ENCODE measurements around the gene RIPOR3. TPM values are rescaled to one million over a fixed set of nuclear protein-coding genes. Genes with fewer than 3 reads are reported as not detected.
A peak's percentile ranks its signal among the peaks of the same experiment; 100 is the strongest.

The RIPOR3 gene
- total RNA-seq, 1 experiment from 2014 or later: 0.46 TPM

DNA sequence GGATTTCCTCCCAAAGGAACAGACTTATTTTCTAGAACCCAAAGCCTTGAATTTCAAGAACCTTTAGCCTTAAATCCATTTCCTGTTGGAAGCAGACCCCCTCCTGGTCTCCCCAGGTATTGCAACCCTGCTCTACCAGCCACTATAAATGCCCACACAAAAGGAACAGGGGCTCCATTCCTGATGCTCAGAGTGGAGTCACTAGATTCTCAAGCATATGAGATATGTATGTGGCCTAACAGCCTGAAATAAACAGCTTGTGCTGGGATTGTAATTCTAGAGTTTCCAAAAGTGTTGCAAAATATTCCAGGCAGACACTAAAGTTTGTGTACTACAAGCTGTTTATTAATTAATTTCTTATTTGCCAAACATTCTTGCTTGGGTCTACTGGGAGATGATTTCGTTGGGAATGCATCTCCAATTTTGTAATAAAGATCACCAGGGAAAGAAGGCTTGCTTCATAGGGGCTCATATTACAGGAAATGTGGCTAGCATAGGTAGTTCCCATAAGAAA is 44.8 kb downstream of the RIPOR3 start:
- Histone ChIP-seq H4K91ac (ENCODE audit: insufficient read length, low read depth, low read length) (no peak overlapping the region), H4K8ac (replicated peaks; ENCODE audit: insufficient read length, low read depth, low read length) (no peak overlapping the region), H3K4ac (ENCODE audit: low read depth, low read length) (no peak overlapping the region), H2BK20ac (ENCODE audit: low read depth, low read length, poor library complexity, severe bottlenecking) (no peak overlapping the region), H3K27me3 (ENCODE audit: insufficient read depth, low read length) (no peaks in the 10 kb centered on the region), H3T11ph (ENCODE audit: low read length) (no peak overlapping the region), H2BK5ac (ENCODE audit: insufficient read length, low read length) (no peak overlapping the region), H2BK12ac (ENCODE audit: insufficient read length, low read depth, low read length) (no peak overlapping the region), H3K23me2 (ENCODE audit: insufficient read length, low read depth, low read length, poor library complexity, severe bottlenecking) (no peaks in the 10 kb centered on the region), H3K4me1 (ENCODE audit: insufficient read depth, low read length) (peaks cover 1% of the 10 kb centered on the region; the same call in 1 of the 2 replicates), H3K79me2 (ENCODE audit: insufficient read depth, low read length) (no peaks in the 10 kb centered on the region), H3K79me1 (ENCODE audit: insufficient read depth, low read depth, low read length, poor library complexity, severe bottlenecking) (no peaks in the 10 kb centered on the region), H3K9me3 (ENCODE audit: control insufficient read depth, low read depth, low read length) (no peaks in the 10 kb centered on the region), H2AFZ (ENCODE audit: low read length) (no peak overlapping the region), H4K20me1 (ENCODE audit: control insufficient read depth, insufficient read depth, insufficient read length) (no peaks in the 10 kb centered on the region), H2BK15ac (ENCODE audit: low read depth, low read length) (no peak overlapping the region), H2AK5ac (ENCODE audit: insufficient read length, low read length) (no peak overlapping the region), H3K27ac (ENCODE audit: insufficient read length, low read depth, low read length) (no peak overlapping the region), H3K14ac (ENCODE audit: insufficient read depth, low read length) (no peak overlapping the region), H3K56ac (ENCODE audit: insufficient read length, low read depth, low read length) (no peak overlapping the region), H3K23ac (ENCODE audit: insufficient read length, low read depth, low read length) (no peak overlapping the region), H2BK120ac (ENCODE audit: low read depth, low read length, poor library complexity, severe bottlenecking) (no peak overlapping the region), H3K9ac (ENCODE audit: extremely low read depth, insufficient read length, low read length) (no peak overlapping the region), H3K18ac (ENCODE audit: insufficient read length, low read depth, low read length) (no peak overlapping the region), H4K5ac (ENCODE audit: insufficient read length, low read depth, low read length) (no peak overlapping the region), H3K4me2 (ENCODE audit: insufficient read depth, insufficient read length, low read length) (no peak overlapping the region)
- Mint-ChIP-seq H3K4me1 (peaks cover 20 to 25% of the 10 kb centered on the region in 2 experiments), H3K4me3 (no peak overlapping the region), H3K9me3 (peaks cover 23 to 26% of the 10 kb centered on the region in 2 experiments), H3K27ac (no peak overlapping the region), H3K27me3 (ENCODE audit: low read depth) (no peaks in the 10 kb centered on the region), H3K36me3 (ENCODE audit: insufficient read depth in 1 of 3, low read depth in 3 of 3) (peaks cover 3 to 12% (median 12%) of the 10 kb centered on the region in 3 experiments; a peak in 6 of 7 replicates)
- TF ChIP-seq, protein P1, sequence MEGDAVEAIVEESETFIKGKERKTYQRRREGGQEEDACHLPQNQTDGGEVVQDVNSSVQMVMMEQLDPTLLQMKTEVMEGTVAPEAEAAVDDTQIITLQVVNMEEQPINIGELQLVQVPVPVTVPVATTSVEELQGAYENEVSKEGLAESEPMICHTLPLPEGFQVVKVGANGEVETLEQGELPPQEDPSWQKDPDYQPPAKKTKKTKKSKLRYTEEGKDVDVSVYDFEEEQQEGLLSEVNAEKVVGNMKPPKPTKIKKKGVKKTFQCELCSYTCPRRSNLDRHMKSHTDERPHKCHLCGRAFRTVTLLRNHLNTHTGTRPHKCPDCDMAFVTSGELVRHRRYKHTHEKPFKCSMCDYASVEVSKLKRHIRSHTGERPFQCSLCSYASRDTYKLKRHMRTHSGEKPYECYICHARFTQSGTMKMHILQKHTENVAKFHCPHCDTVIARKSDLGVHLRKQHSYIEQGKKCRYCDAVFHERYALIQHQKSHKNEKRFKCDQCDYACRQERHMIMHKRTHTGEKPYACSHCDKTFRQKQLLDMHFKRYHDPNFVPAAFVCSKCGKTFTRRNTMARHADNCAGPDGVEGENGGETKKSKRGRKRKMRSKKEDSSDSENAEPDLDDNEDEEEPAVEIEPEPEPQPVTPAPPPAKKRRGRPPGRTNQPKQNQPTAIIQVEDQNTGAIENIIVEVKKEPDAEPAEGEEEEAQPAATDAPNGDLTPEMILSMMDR (conservative IDR thresholded peaks at IDR 0.05): peak; percentile 56; the same call in 2 of the 3 replicates
- no peak for DNase-seq
- WGBS (ENCODE audit: extremely low coverage, insufficient read length, low lambda C conversion rate): no CpG with 5 or more reads among the region's 1 CpG
